C4-2B (cell line): Measurements from ENCODE around the gene ADGRB3.

ENCODE experiments used
- ZFX ChIP-seq: fragments of 450-650 bp; IDR thresholded peaks from 2 replicates; pipeline ENCODE4 v1.6.1; 2017
- TF ChIP-seq, protein P1 (sequence below): fragments of 450-650 bp; conservative IDR thresholded peaks from 2 replicates; pipeline ENCODE4 v1.5.1; 2017; ENCODE audit warnings: mild to moderate bottlenecking

DNA sequence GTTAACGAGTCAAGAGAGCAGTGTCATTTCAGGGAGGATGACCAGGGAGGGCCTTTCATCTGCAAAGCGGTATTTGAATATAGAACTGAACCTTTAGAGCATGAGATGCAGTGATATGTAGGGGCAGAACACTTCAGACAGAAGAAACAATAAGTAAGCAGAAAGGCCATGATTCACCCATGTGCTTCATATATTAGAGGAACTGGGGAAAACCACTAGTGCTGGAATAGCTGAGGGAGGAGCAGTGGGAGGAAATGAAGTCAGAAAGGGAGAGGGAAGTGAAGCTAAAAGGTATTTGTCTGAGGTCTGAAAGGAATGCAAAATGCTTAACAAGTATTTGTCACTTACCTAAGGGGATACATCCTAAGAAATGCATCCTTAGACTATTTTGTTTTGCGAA lies 391.2 kb downstream of the ADGRB3 start:
- TF ChIP-seq, protein P1, sequence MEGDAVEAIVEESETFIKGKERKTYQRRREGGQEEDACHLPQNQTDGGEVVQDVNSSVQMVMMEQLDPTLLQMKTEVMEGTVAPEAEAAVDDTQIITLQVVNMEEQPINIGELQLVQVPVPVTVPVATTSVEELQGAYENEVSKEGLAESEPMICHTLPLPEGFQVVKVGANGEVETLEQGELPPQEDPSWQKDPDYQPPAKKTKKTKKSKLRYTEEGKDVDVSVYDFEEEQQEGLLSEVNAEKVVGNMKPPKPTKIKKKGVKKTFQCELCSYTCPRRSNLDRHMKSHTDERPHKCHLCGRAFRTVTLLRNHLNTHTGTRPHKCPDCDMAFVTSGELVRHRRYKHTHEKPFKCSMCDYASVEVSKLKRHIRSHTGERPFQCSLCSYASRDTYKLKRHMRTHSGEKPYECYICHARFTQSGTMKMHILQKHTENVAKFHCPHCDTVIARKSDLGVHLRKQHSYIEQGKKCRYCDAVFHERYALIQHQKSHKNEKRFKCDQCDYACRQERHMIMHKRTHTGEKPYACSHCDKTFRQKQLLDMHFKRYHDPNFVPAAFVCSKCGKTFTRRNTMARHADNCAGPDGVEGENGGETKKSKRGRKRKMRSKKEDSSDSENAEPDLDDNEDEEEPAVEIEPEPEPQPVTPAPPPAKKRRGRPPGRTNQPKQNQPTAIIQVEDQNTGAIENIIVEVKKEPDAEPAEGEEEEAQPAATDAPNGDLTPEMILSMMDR, result no peak
- TF ChIP-seq ZFX, result no peak
